Thyroid gland (tissue), 4 donors: ENCODE results near the gene SMAD3.

Experiments
- POLR2A ChIP-seq, 2 donors: fragments of 450-650 bp; IDR thresholded peaks; one replicate each; pipeline ENCODE4 v1.6.1; 2017; ENCODE audit warnings: antibody characterized with exemption in 2 of 2, mild to moderate bottlenecking in 2 of 2, moderate library complexity in 1 of 2
- TF ChIP-seq, protein P1 (sequence below), 6 experiments: fragments of 200-600 bp in 3 of 6; fragments of 450-650 bp in 3 of 6; sonication (generic) in 3 of 6; IDR thresholded peaks; one replicate each; pipeline ENCODE4 v1.5.1; 2016 to 2019; ENCODE audit warnings: antibody characterized with exemption in 6 of 6, mild to moderate bottlenecking in 2 of 6, inconsistent platforms in 1 of 6, moderate library complexity in 1 of 6

DNA sequence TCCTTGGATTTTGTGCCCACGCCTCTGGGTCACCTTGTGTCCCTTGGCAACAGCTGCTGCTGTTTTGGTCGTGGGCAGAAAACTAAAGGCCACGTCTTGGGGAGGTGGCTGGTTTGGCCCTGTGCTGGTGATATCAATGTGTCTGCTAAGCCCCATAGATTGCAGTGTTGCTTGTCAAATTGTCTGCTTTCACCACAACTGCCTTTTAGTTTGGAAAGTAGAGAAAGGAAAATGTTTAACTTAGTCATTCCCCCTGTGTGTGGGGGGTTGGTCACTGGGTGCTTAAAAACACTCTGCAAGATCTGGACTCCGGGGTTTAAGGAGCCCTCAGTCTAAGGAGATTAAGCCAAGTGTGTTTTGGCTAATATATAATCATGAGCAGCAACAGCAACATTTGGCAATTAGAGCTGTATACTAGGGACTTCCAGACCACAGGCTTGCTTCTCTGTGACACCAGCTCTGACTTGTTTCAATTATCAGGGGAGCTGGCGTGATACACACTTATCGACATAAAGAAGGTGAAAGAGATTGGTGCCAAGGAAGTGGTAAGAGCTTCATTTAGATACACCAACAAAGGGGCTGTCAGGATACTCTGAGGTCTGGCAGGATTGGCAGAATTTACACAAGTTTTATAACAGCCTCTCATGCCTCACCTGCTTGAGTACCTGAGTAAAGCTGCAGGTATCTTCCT, 3.5 kb downstream of the SMAD3 start:
- TF ChIP-seq, protein P1, sequence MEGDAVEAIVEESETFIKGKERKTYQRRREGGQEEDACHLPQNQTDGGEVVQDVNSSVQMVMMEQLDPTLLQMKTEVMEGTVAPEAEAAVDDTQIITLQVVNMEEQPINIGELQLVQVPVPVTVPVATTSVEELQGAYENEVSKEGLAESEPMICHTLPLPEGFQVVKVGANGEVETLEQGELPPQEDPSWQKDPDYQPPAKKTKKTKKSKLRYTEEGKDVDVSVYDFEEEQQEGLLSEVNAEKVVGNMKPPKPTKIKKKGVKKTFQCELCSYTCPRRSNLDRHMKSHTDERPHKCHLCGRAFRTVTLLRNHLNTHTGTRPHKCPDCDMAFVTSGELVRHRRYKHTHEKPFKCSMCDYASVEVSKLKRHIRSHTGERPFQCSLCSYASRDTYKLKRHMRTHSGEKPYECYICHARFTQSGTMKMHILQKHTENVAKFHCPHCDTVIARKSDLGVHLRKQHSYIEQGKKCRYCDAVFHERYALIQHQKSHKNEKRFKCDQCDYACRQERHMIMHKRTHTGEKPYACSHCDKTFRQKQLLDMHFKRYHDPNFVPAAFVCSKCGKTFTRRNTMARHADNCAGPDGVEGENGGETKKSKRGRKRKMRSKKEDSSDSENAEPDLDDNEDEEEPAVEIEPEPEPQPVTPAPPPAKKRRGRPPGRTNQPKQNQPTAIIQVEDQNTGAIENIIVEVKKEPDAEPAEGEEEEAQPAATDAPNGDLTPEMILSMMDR (IDR thresholded peaks at IDR 0.05) = no peak
- TF ChIP-seq POLR2A (IDR thresholded peaks at IDR 0.05) = no peak
